PC-3 (cell line): ENCODE results near the gene TREX2. TPM values are rescaled to one million over a fixed set of nuclear protein-coding genes. Genes with fewer than 3 reads are reported as not detected.

Source experiments
- ATAC-seq: fragments of 200-7000 bp; cut with Tn5 transposase; 2 replicates; pipeline ENCODE4 v1.9.1; 2020; ENCODE audit warnings: mild to moderate bottlenecking, moderate library complexity
- BruUV-seq: library from RNA; stranded (reverse); fragments of 400-500 nt; replicated peaks from 2 replicates; lab custom pipeline; 2021; lab: Mats Ljungman, UMichigan
- CTCF ChIA-PET: fragments of 300-600 bp; sonication (Branson Sonifier 250); formaldehyde crosslinking; loops from one replicate; lab custom pipeline; 2022; ENCODE audit warnings: antibody characterized with exemption; lab: Charles Lee
- POLR2A ChIA-PET: fragments of 300-600 bp; sonication (Branson Sonifier 250); formaldehyde crosslinking; loops from one replicate; lab custom pipeline; 2022; ENCODE audit warnings: antibody characterized with exemption; ENCODE audit not compliant: unreplicated experiment; lab: Charles Lee
- DNase-seq: peaks from one replicate; pipeline ENCODE4 v3.0.0-alpha.2; 2015
- H2AFZ ChIP-seq: fragments of 300-600 bp; sonication (generic); 2 replicates; pipeline ENCODE4 v1.6.0; 2016; ENCODE audit warnings: antibody characterized with exemption, low read length
- H3F3A ChIP-seq: fragments of 300-600 bp; sonication (generic); one replicate; pipeline ENCODE4 v1.6.0; 2017; ENCODE audit warnings: antibody characterized with exemption, low read length, control low read depth, mild to moderate bottlenecking; ENCODE audit not compliant: unreplicated experiment
- H3K27ac ChIP-seq: fragments of 300-600 bp; sonication (generic); 2 replicates; pipeline ENCODE4 v1.5.1; 2016; ENCODE audit warnings: mild to moderate bottlenecking, low read length
- H3K27me3 ChIP-seq: fragments of 300-600 bp; sonication (generic); 2 replicates; pipeline ENCODE4 v1.6.1; 2016; ENCODE audit warnings: low read length, mixed read lengths
- H3K36me3 ChIP-seq: fragments of 300-600 bp; sonication (generic); 2 replicates; pipeline ENCODE4 v1.6.1; 2016; ENCODE audit warnings: low read depth, mixed run types, low read length, mixed read lengths
- H3K4me1 ChIP-seq: fragments of 300-600 bp; sonication (generic); 2 replicates; pipeline ENCODE4 v1.5.1; 2016; ENCODE audit warnings: low read length; ENCODE audit not compliant: insufficient read depth
- H3K4me2 ChIP-seq: fragments of 300-600 bp; sonication (generic); 2 replicates; pipeline ENCODE4 v1.6.0; 2016; ENCODE audit warnings: low read length
- H3K4me3 ChIP-seq: fragments of 300-600 bp; sonication (generic); 2 replicates; pipeline ENCODE4 v1.5.1; 2016; ENCODE audit warnings: mild to moderate bottlenecking, low read length, mixed read lengths
- H3K79me2 ChIP-seq: fragments of 300-600 bp; sonication (generic); 2 replicates; pipeline ENCODE4 v1.6.1; 2017; ENCODE audit warnings: low read length, mixed read lengths
- H3K9ac ChIP-seq: fragments of 300-600 bp; sonication (generic); 2 replicates; pipeline ENCODE4 v1.6.0; 2016; ENCODE audit warnings: mild to moderate bottlenecking, low read length
- H3K9me2 ChIP-seq: fragments of 300-600 bp; sonication (generic); replicated peaks from 2 replicates; pipeline ENCODE4 v1.6.1; 2016; ENCODE audit warnings: mixed run types, low read length, mixed read lengths
- H3K9me3 ChIP-seq: fragments of 300-600 bp; sonication (generic); 2 replicates; pipeline ENCODE4 v1.6.1; 2016; ENCODE audit warnings: low read length, mixed read lengths
- H4K20me1 ChIP-seq: fragments of 300-600 bp; sonication (generic); 2 replicates; pipeline ENCODE4 v1.6.1; 2016; ENCODE audit warnings: low read length, mixed read lengths
- EZH2 ChIP-seq: fragments of 300-600 bp; sonication (generic); IDR thresholded peaks from one replicate; pipeline ENCODE4 v1.6.1; 2017; ENCODE audit warnings: antibody characterized with exemption, mild to moderate bottlenecking, low read length; ENCODE audit not compliant: unreplicated experiment
- EZH2phosphoT487 ChIP-seq: fragments of 300-600 bp; sonication (generic); IDR thresholded peaks from 2 replicates; pipeline ENCODE4 v1.6.1; 2018; ENCODE audit warnings: mild to moderate bottlenecking, antibody characterized with exemption, low read length, borderline replicate concordance
- intact Hi-C: fragments of 100-400 bp; cut with micrococcal nuclease; formaldehyde crosslinking; loops from 2 replicates; pipeline ENCODE4 v1.9.0; 2023
- total RNA-seq: library from RNA; depleted of rRNA; stranded (reverse); fragments of >200 nt; gene quantifications from 2 replicates; pipeline ENCODE4 v1.2.3, GENCODE V29; 2014
- TF ChIP-seq, protein P1 (sequence below): fragments of 300-600 bp; sonication (generic); conservative IDR thresholded peaks from 2 replicates; pipeline ENCODE4 v1.5.1; 2017; ENCODE audit warnings: antibody characterized with exemption, low read depth, mild to moderate bottlenecking, low read length

Gene TREX2
- total RNA-seq, 1 experiment from 2014 or later, result 1.4 TPM

GRCh38 chrX:153450114-153450948, 4.5 kb upstream of the TREX2 start:
- no TSS peak for BruUV-seq

DNA sequence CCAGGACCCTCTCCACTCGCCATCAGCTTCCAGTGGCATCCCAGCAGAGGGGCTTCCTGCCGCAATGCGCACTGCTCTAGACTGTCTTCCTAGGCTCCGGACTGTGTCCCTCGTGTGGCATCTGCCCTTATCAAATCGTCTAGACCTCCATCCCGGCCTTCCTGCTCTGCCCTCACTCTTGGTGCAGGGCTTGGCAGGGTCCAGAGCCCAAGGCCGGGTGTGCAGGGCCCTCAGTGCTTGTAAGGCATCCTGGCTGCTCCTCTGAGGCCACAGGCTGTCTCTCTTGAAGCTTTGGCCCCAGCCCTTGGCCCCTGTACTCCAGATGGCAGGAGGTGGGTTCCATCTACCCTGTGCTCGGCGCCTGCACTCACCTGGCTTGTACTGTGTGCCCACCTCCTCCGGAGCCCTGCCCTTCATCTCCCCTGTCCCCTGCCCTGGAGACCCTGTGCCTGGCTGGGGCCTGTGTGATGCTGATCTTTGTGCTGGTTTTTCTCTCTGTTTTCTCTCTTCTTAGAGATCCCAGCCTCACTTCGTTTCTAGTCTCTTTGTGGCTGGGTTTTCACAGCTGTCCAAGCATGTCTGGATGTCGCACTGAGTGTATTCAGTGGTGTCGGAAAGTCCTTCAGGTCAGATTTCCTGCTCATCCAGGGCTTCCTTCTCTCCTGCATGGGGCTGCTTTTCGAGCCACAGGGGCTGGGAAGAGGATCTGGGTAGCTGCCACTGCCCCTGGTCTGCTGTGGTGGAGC, 3.7 kb upstream of the TREX2 start:
- Histone ChIP-seq H3K4me1 (no peaks in the 10 kb centered on the region), H3K9ac (no peak overlapping the region), H4K20me1 (no peaks in the 10 kb centered on the region), H3K79me2 (no peaks in the 10 kb centered on the region), H3F3A (no peaks in the 10 kb centered on the region), H3K27ac (no peak overlapping the region), H3K9me3 (no peaks in the 10 kb centered on the region), H3K4me3 (no peak overlapping the region), H3K27me3 (no peaks in the 10 kb centered on the region), H2AFZ (no peak overlapping the region), H3K36me3 (no peaks in the 10 kb centered on the region), H3K4me2 (no peak overlapping the region), H3K9me2 (no peaks in the 10 kb centered on the region)
- POLR2A ChIA-PET, result no interaction called here
- ATAC-seq (no peak), DNase-seq (no peak)
- CTCF ChIA-PET, result no interaction called here
- intact Hi-C loops, result no loop called here
- BruUV-seq, result no TSS peak
- TF ChIP-seq EZH2phosphoT487, result no peak
- TF ChIP-seq, protein P1, sequence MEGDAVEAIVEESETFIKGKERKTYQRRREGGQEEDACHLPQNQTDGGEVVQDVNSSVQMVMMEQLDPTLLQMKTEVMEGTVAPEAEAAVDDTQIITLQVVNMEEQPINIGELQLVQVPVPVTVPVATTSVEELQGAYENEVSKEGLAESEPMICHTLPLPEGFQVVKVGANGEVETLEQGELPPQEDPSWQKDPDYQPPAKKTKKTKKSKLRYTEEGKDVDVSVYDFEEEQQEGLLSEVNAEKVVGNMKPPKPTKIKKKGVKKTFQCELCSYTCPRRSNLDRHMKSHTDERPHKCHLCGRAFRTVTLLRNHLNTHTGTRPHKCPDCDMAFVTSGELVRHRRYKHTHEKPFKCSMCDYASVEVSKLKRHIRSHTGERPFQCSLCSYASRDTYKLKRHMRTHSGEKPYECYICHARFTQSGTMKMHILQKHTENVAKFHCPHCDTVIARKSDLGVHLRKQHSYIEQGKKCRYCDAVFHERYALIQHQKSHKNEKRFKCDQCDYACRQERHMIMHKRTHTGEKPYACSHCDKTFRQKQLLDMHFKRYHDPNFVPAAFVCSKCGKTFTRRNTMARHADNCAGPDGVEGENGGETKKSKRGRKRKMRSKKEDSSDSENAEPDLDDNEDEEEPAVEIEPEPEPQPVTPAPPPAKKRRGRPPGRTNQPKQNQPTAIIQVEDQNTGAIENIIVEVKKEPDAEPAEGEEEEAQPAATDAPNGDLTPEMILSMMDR, result no peak
- no peak for TF ChIP-seq EZH2

More at GRCh38 chrX:153450114-153450948, 4.5 kb upstream of the TREX2 start:
- Histone ChIP-seq H3K79me2 (no peaks in the 10 kb centered on the region), H3K27me3 (no peaks in the 10 kb centered on the region), H3K36me3 (no peaks in the 10 kb centered on the region), H4K20me1 (no peaks in the 10 kb centered on the region), H3F3A (no peaks in the 10 kb centered on the region), H3K9ac (no peak overlapping the region), H3K9me2 (no peaks in the 10 kb centered on the region), H3K27ac (no peak overlapping the region), H3K4me2 (no peak overlapping the region), H3K9me3 (no peaks in the 10 kb centered on the region), H2AFZ (no peak overlapping the region), H3K4me3 (no peak overlapping the region), H3K4me1 (no peaks in the 10 kb centered on the region)
- intact Hi-C loops, result no loop called here
- ATAC-seq (no peak), DNase-seq (no peak)
- CTCF ChIA-PET, result no interaction called here
- TF ChIP-seq EZH2 (no peak), EZH2phosphoT487 (no peak)
- TF ChIP-seq, protein P1, result no peak
- POLR2A ChIA-PET, result no interaction called here
